H9 (cell line): ENCODE measurements around the gene HOXC12. TPM values are rescaled to one million over a fixed set of nuclear protein-coding genes. Genes with fewer than 3 reads are reported as not detected.

Source experiments
- DNase-seq: peaks from one replicate; pipeline ENCODE4 v3.0.0-alpha.2; 2017
- H2AFZ ChIP-seq: one replicate; pipeline ENCODE4 v1.6.1; 2013; ENCODE audit warnings: mild to moderate bottlenecking, low read length, control low read depth, moderate library complexity
- H2AK5ac ChIP-seq: 2 replicates; pipeline ENCODE4 v1.6.1; 2013; ENCODE audit warnings: low read length, control low read depth, mixed read lengths; ENCODE audit not compliant: insufficient read length
- H2BK120ac ChIP-seq: one replicate; pipeline ENCODE4 v1.6.1; 2013; ENCODE audit warnings: low read depth, mild to moderate bottlenecking, low read length, control low read depth, inconsistent platforms; ENCODE audit not compliant: poor library complexity, severe bottlenecking
- H2BK12ac ChIP-seq: 2 replicates; pipeline ENCODE4 v1.6.1; 2013; ENCODE audit warnings: low read length, control low read depth, mixed read lengths, low read depth; ENCODE audit not compliant: insufficient read length
- H2BK15ac ChIP-seq: 2 replicates; pipeline ENCODE4 v1.6.1; 2013; ENCODE audit warnings: low read depth, low read length, control low read depth
- H2BK20ac ChIP-seq: one replicate; pipeline ENCODE4 v1.6.1; 2013; ENCODE audit warnings: low read depth, mild to moderate bottlenecking, low read length, control low read depth, inconsistent platforms; ENCODE audit not compliant: poor library complexity, severe bottlenecking
- H2BK5ac ChIP-seq: 2 replicates; pipeline ENCODE4 v1.6.1; 2013; ENCODE audit warnings: low read length, control low read depth, mixed read lengths; ENCODE audit not compliant: insufficient read length
- H3K14ac ChIP-seq: 2 replicates; pipeline ENCODE4 v1.6.1; 2013; ENCODE audit warnings: low read length, control low read depth; ENCODE audit not compliant: insufficient read depth
- H3K18ac ChIP-seq: 2 replicates; pipeline ENCODE4 v1.6.1; 2013; ENCODE audit warnings: low read depth, mild to moderate bottlenecking, mixed read lengths, low read length, control low read depth; ENCODE audit not compliant: insufficient read length
- H3K23ac ChIP-seq: 2 replicates; pipeline ENCODE4 v1.6.1; 2013; ENCODE audit warnings: low read length, control low read depth, mixed read lengths, low read depth; ENCODE audit not compliant: insufficient read length
- H3K23me2 ChIP-seq: 2 replicates; pipeline ENCODE4 v1.6.1; 2013; ENCODE audit warnings: low read depth, mild to moderate bottlenecking, mixed read lengths, low read length, control low read depth; ENCODE audit not compliant: insufficient read length, poor library complexity, severe bottlenecking
- H3K27ac ChIP-seq: 2 replicates; pipeline ENCODE4 v1.5.1; 2013; ENCODE audit warnings: low read length, control low read depth, mixed read lengths, low read depth; ENCODE audit not compliant: insufficient read length
- H3K27me3 ChIP-seq: 2 replicates; pipeline ENCODE4 v1.6.1; 2013; ENCODE audit warnings: low read length, control low read depth, inconsistent platforms; ENCODE audit not compliant: insufficient read depth
- H3K4ac ChIP-seq: 2 replicates; pipeline ENCODE4 v1.6.1; 2013; ENCODE audit warnings: low read depth, mild to moderate bottlenecking, control low read depth, inconsistent platforms, low read length, moderate library complexity
- H3K4me1 ChIP-seq: 2 replicates; pipeline ENCODE4 v1.6.1; 2013; ENCODE audit warnings: low read length, control low read depth, inconsistent platforms; ENCODE audit not compliant: insufficient read depth
- H3K4me2 ChIP-seq: 2 replicates; pipeline ENCODE4 v1.6.1; 2013; ENCODE audit warnings: low read length, control low read depth, mixed read lengths; ENCODE audit not compliant: insufficient read length, insufficient read depth
- H3K56ac ChIP-seq: 2 replicates; pipeline ENCODE4 v1.6.1; 2013; ENCODE audit warnings: low read depth, mild to moderate bottlenecking, mixed read lengths, low read length, control low read depth; ENCODE audit not compliant: insufficient read length
- H3K79me1 ChIP-seq: 2 replicates; pipeline ENCODE4 v1.6.1; 2013; ENCODE audit warnings: low read depth, mild to moderate bottlenecking, moderate library complexity, low read length, control low read depth, inconsistent platforms; ENCODE audit not compliant: insufficient read depth, poor library complexity, severe bottlenecking
- H3K79me2 ChIP-seq: 2 replicates; pipeline ENCODE4 v1.6.1; 2013; ENCODE audit warnings: low read length, control low read depth, inconsistent platforms; ENCODE audit not compliant: insufficient read depth
- H3K9ac ChIP-seq: 2 replicates; pipeline ENCODE4 v1.6.1; 2013; ENCODE audit warnings: low read length, control low read depth, mixed read lengths; ENCODE audit not compliant: insufficient read length; ENCODE audit errors: extremely low read depth
- H3K9me3 ChIP-seq: one replicate; pipeline ENCODE4 v1.6.1; 2013; ENCODE audit warnings: low read depth, low read length, inconsistent platforms; ENCODE audit not compliant: control insufficient read depth
- H3T11ph ChIP-seq: one replicate; pipeline ENCODE4 v1.6.1; 2013; ENCODE audit warnings: mild to moderate bottlenecking, low read length, control low read depth, inconsistent platforms
- H4K20me1 ChIP-seq: one replicate; pipeline ENCODE4 v1.6.1; 2013; ENCODE audit not compliant: control insufficient read depth, insufficient read length, insufficient read depth
- H4K5ac ChIP-seq: 2 replicates; pipeline ENCODE4 v1.6.1; 2013; ENCODE audit warnings: low read depth, mild to moderate bottlenecking, mixed read lengths, low read length, control low read depth; ENCODE audit not compliant: insufficient read length
- H4K8ac ChIP-seq: replicated peaks from 2 replicates; pipeline ENCODE4 v1.6.1; 2013; ENCODE audit warnings: low read length, control low read depth, mixed read lengths, low read depth; ENCODE audit not compliant: insufficient read length
- H4K91ac ChIP-seq: 2 replicates; pipeline ENCODE4 v1.6.1; 2013; ENCODE audit warnings: low read depth, mild to moderate bottlenecking, moderate library complexity, mixed read lengths, low read length, control low read depth; ENCODE audit not compliant: insufficient read length
- H3K27ac Mint-ChIP-seq, 3 experiments: 2 replicates in 2 of 3; 3 replicates in 1 of 3; pipeline ENCODE4 v1.8.0; 2020 to 2021; ENCODE audit warnings: mixed read lengths in 3 of 3, mild to moderate bottlenecking in 1 of 3, moderate library complexity in 1 of 3
- H3K27me3 Mint-ChIP-seq: 2 replicates; pipeline ENCODE4 v1.8.0; 2021; ENCODE audit warnings: low read depth, mild to moderate bottlenecking, moderate library complexity, mixed read lengths
- H3K36me3 Mint-ChIP-seq, 3 experiments: 2 replicates in 2 of 3; 3 replicates in 1 of 3; pipeline ENCODE4 v1.8.0; 2020 to 2021; ENCODE audit warnings: low read depth in 3 of 3, mixed read lengths in 3 of 3; ENCODE audit not compliant: insufficient read depth in 1 of 3
- H3K4me1 Mint-ChIP-seq, 2 experiments: 2 replicates each; pipeline ENCODE4 v1.8.0; 2020; ENCODE audit warnings: mixed read lengths in 2 of 2
- H3K4me3 Mint-ChIP-seq, 2 experiments: 2 replicates in 1 of 2; 3 replicates in 1 of 2; pipeline ENCODE4 v1.8.0; 2020 to 2021; ENCODE audit warnings: mild to moderate bottlenecking in 2 of 2, mixed read lengths in 2 of 2, moderate library complexity in 1 of 2
- H3K9me3 Mint-ChIP-seq, 2 experiments: 2 replicates in 1 of 2; 3 replicates in 1 of 2; pipeline ENCODE4 v1.8.0; 2020; ENCODE audit warnings: mild to moderate bottlenecking in 2 of 2, mixed read lengths in 2 of 2, moderate library complexity in 1 of 2
- CTCF ChIP-seq: fragments of 200-600 bp; sonication (generic); conservative IDR thresholded peaks from 3 replicates; pipeline ENCODE4 v1.8.0; 2021; ENCODE audit warnings: antibody characterized with exemption, mild to moderate bottlenecking
- WGBS: extraction: QIAGEN DNeasy Blood & Tissue Kit; methylation state at CpG from one replicate; pipeline ENCODE4 v1.1.7; 2013; ENCODE audit warnings: missing lambda C conversion rate, low lambda C conversion rate, mixed read lengths; ENCODE audit not compliant: insufficient read length; ENCODE audit errors: extremely low coverage; 5-methylcytosine and 5-hydroxymethylcytosine counted together
- total RNA-seq: library from RNA; stranded (reverse); gene quantifications from 2 replicates; pipeline ENCODE4 v1.2.1, GENCODE V29; 2021

The HOXC12 gene
- total RNA-seq, 1 experiment from 2014 or later = not detected

GRCh38 chr12:53929527-53929926 is 25.2 kb upstream of the HOXC12 start:
- Histone ChIP-seq H2BK20ac (no peak overlapping the region), H3K4me2 (no peak overlapping the region), H3K9me3 (no peaks in the 10 kb centered on the region), H2BK12ac (no peak overlapping the region), H3T11ph (no peak overlapping the region), H2BK15ac (0 out of 2 replicates have a peak overlapping the region, but pooled peaks have one; percentile 45), H3K23me2 (no peaks in the 10 kb centered on the region), H3K27ac (no peak overlapping the region), H2BK120ac (no peak overlapping the region), H3K79me2 (no peaks in the 10 kb centered on the region), H4K20me1 (no peaks in the 10 kb centered on the region), H3K4me1 (no peaks in the 10 kb centered on the region), H3K9ac (no peak overlapping the region), H4K5ac (no peak overlapping the region), H3K4ac (no peak overlapping the region), H2AFZ (no peak overlapping the region), H3K23ac (no peak overlapping the region), H3K56ac (no peak overlapping the region), H2BK5ac (no peak overlapping the region), H3K18ac (no peak overlapping the region), H2AK5ac (no peak overlapping the region), H3K79me1 (no peaks in the 10 kb centered on the region), H3K27me3 (peaks cover 98% of the 10 kb centered on the region), H3K14ac (no peak overlapping the region), H4K8ac (no peak overlapping the region), H4K91ac (no peak overlapping the region)
- WGBS = no CpG with 5 or more reads among the region's 4 CpGs
- H3K9me3 Mint-ChIP-seq = peaks cover 4 to 7% of the 10 kb centered on the region in 2 experiments; a peak in 4 of 5 replicates
- H3K27ac Mint-ChIP-seq = no peak overlapping the region
- H3K4me3 Mint-ChIP-seq = no peak overlapping the region
- H3K27me3 Mint-ChIP-seq = peaks cover 100% of the 10 kb centered on the region
- no peaks in the 10 kb centered on the region for H3K36me3 Mint-ChIP-seq
- DNase-seq = no peak
- no peak for TF ChIP-seq CTCF
- H3K4me1 Mint-ChIP-seq = peaks cover 0 to 5% of the 10 kb centered on the region in 2 experiments; a peak in 1 of 4 replicates
